Measurements from ENCODE around the gene PAM.

DNA sequence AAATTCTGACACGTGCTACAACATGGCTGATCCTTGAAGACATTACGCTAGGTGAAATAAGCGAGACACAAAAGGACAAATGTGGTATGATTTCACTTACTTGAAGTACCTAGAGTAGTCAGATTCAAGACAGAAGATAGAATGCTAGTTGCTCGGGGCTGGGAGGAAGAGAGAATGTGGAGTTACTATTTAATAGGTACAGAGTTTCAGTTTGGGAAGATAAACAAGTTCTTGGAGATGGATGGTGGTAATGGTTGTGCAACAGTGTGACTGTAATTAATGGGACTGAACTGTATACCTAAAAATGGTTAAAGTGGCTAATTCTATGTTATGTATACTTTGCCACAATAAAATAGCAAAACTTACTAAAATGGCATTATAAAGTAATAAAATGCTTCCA, 34.4 kb downstream of the PAM start:
- TF ChIP-seq, protein P1, sequence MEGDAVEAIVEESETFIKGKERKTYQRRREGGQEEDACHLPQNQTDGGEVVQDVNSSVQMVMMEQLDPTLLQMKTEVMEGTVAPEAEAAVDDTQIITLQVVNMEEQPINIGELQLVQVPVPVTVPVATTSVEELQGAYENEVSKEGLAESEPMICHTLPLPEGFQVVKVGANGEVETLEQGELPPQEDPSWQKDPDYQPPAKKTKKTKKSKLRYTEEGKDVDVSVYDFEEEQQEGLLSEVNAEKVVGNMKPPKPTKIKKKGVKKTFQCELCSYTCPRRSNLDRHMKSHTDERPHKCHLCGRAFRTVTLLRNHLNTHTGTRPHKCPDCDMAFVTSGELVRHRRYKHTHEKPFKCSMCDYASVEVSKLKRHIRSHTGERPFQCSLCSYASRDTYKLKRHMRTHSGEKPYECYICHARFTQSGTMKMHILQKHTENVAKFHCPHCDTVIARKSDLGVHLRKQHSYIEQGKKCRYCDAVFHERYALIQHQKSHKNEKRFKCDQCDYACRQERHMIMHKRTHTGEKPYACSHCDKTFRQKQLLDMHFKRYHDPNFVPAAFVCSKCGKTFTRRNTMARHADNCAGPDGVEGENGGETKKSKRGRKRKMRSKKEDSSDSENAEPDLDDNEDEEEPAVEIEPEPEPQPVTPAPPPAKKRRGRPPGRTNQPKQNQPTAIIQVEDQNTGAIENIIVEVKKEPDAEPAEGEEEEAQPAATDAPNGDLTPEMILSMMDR (IDR thresholded peaks at IDR 0.05) = no peak
- no peak for TF ChIP-seq POLR2A (IDR thresholded peaks at IDR 0.05)
